ENCODE data around the gene OPN1SW.

The OPN1SW gene

GRCh38 chr7:128810473-128810872, 34.9 kb upstream of the OPN1SW start:
- H3K9ac ChIP-seq (ENCODE audit: low read length) = no peak overlapping the region
- H3K4me1 ChIP-seq (ENCODE audit: low read length) = no peaks in the 10 kb centered on the region
- H3K4me3 ChIP-seq (ENCODE audit: low read length) = no peak overlapping the region
- H3K27me3 ChIP-seq (ENCODE audit: low read depth, low read length) = no peaks in the 10 kb centered on the region
- no peaks in the 10 kb centered on the region for H3K79me2 ChIP-seq (ENCODE audit: low read length)
- no peak overlapping the region for H3K4me2 ChIP-seq (ENCODE audit: low read length)
- TF ChIP-seq EZH2phosphoT487 (IDR thresholded peaks at IDR 0.05; ENCODE audit: low read depth) = no peak
- TF ChIP-seq CTCF (IDR thresholded peaks at IDR 0.05; ENCODE audit: low read depth, low read length) = no peak
- no peaks in the 10 kb centered on the region for H4K20me1 ChIP-seq (ENCODE audit: insufficient read depth, low read length)
- H3K36me3 ChIP-seq (replicated peaks; ENCODE audit: low read depth, low read length) = no peaks in the 10 kb centered on the region
- no peaks in the 10 kb centered on the region for H3K9me3 ChIP-seq (ENCODE audit: insufficient read depth, low read length)
- H2AFZ ChIP-seq (ENCODE audit: low read depth, low read length) = no peak overlapping the region
- no peak overlapping the region for H3K27ac ChIP-seq (ENCODE audit: low read length)

- H3K9ac ChIP-seq (ENCODE audit: low read length) = no peak overlapping the region
- H3K27me3 ChIP-seq (ENCODE audit: low read depth, low read length) = no peaks in the 10 kb centered on the region
- H2AFZ ChIP-seq (ENCODE audit: low read depth, low read length) = no peak overlapping the region
- TF ChIP-seq EZH2phosphoT487 (IDR thresholded peaks at IDR 0.05; ENCODE audit: low read depth) (no peak), CTCF (IDR thresholded peaks at IDR 0.05; ENCODE audit: low read depth, low read length) (no peak)
- no peaks in the 10 kb centered on the region for H3K79me2 ChIP-seq (ENCODE audit: low read length)
- no peaks in the 10 kb centered on the region for H3K36me3 ChIP-seq (replicated peaks; ENCODE audit: low read depth, low read length)
- no peaks in the 10 kb centered on the region for H3K9me3 ChIP-seq (ENCODE audit: insufficient read depth, low read length)
- H3K4me3 ChIP-seq (ENCODE audit: low read length) = no peak overlapping the region
- no peak overlapping the region for H3K27ac ChIP-seq (ENCODE audit: low read length)
- H3K4me1 ChIP-seq (ENCODE audit: low read length) = no peaks in the 10 kb centered on the region
- H3K4me2 ChIP-seq (ENCODE audit: low read length) = no peak overlapping the region
- no peaks in the 10 kb centered on the region for H4K20me1 ChIP-seq (ENCODE audit: insufficient read depth, low read length)
Measured at GRCh38 chr7:128809363-128809762, 33.8 kb upstream of the OPN1SW start.

GRCh38 chr7:128807191-128807590, 31.6 kb upstream of the OPN1SW start:
- H3K79me2 ChIP-seq (ENCODE audit: low read length) = no peaks in the 10 kb centered on the region
- H3K4me3 ChIP-seq (ENCODE audit: low read length) = no peak overlapping the region
- H3K27ac ChIP-seq (ENCODE audit: low read length) = no peak overlapping the region
- no peaks in the 10 kb centered on the region for H3K36me3 ChIP-seq (replicated peaks; ENCODE audit: low read depth, low read length)
- H3K9ac ChIP-seq (ENCODE audit: low read length) = no peak overlapping the region
- H3K4me1 ChIP-seq (ENCODE audit: low read length) = no peaks in the 10 kb centered on the region
- H3K9me3 ChIP-seq (ENCODE audit: insufficient read depth, low read length) = no peaks in the 10 kb centered on the region
- H3K27me3 ChIP-seq (ENCODE audit: low read depth, low read length) = no peaks in the 10 kb centered on the region
- no peak overlapping the region for H2AFZ ChIP-seq (ENCODE audit: low read depth, low read length)
- H3K4me2 ChIP-seq (ENCODE audit: low read length) = no peak overlapping the region
- no peaks in the 10 kb centered on the region for H4K20me1 ChIP-seq (ENCODE audit: insufficient read depth, low read length)
- no peak for TF ChIP-seq EZH2phosphoT487 (IDR thresholded peaks at IDR 0.05; ENCODE audit: low read depth)
- TF ChIP-seq CTCF (IDR thresholded peaks at IDR 0.05; ENCODE audit: low read depth, low read length) = no peak

GRCh38 chr7:128805225-128805624, 29.6 kb upstream of the OPN1SW start:
- TF ChIP-seq EZH2phosphoT487 (IDR thresholded peaks at IDR 0.05; ENCODE audit: low read depth) (no peak), CTCF (IDR thresholded peaks at IDR 0.05; ENCODE audit: low read depth, low read length) (no peak)
- no peaks in the 10 kb centered on the region for H3K27me3 ChIP-seq (ENCODE audit: low read depth, low read length)
- no peaks in the 10 kb centered on the region for H4K20me1 ChIP-seq (ENCODE audit: insufficient read depth, low read length)
- no peak overlapping the region for H2AFZ ChIP-seq (ENCODE audit: low read depth, low read length)
- no peak overlapping the region for H3K4me3 ChIP-seq (ENCODE audit: low read length)
- H3K4me2 ChIP-seq (ENCODE audit: low read length) = no peak overlapping the region
- H3K4me1 ChIP-seq (ENCODE audit: low read length) = peaks cover 17% of the 10 kb centered on the region
- H3K36me3 ChIP-seq (replicated peaks; ENCODE audit: low read depth, low read length) = no peaks in the 10 kb centered on the region
- H3K27ac ChIP-seq (ENCODE audit: low read length) = no peak overlapping the region
- H3K79me2 ChIP-seq (ENCODE audit: low read length) = no peaks in the 10 kb centered on the region
- H3K9ac ChIP-seq (ENCODE audit: low read length) = no peak overlapping the region
- no peaks in the 10 kb centered on the region for H3K9me3 ChIP-seq (ENCODE audit: insufficient read depth, low read length)
